HG03442 (cell line): Measurements from ENCODE around the gene RECQL5.
A peak's percentile ranks its signal among the peaks of the same experiment; 100 is the strongest.

Experiments
- ATAC-seq: cut with Tn5 transposase; IDR thresholded peaks from one replicate; pipeline ENCODE4 v1.9.1; 2021; ENCODE audit warnings: mild to moderate bottlenecking, moderate library complexity; ENCODE audit not compliant: unreplicated experiment

RECQL5 gene

DNA sequence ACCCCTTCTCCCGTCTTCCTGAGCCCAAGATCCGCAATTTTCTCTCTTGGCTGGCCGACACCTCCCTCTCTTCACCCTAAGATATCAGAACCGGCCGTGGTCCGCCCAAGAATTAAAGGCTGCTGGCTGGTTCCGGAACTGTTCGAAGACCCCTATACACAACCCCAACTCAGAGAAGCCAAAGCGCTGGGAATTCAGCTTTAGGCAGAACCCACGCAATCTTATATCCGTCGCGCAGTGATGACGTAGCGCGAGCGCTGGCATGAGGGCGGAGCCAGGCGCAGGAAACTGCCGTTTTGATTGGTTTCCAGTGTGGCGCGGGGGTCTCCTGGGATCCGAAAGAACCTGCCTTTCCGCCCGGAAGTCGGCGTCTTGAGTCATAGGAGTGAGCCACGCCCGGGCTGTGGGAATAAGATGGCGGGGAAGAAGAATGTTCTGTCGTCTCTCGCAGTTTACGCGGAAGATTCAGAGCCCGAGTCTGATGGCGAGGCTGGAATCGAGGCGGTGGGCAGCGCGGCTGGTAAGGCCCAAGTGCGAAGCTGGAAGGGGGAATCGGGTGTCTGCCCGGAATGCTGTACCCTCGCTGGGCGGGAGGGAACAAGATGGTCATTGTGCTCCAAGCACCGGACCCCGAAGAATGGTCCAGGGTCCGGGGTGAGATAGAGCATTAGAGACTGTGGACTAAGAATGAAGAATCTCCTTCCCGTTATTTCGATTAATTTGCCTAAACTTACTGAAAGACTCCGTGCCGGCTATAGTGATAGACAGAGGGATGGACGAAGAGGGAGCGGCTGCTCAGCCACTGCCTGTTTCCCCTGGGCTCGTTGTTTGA lies at the start of gene RECQL5, which contains the start of gene SAP30BP:
RECQL5 (minus strand) TSS at position 196 of the 832 bp plus-strand sequence. CDS start 597 bp downstream, outside the sequence.
SAP30BP (plus strand) TSS at position 380 of the 832 bp plus-strand sequence; CDS start at position 415, 35 bp downstream.
- ATAC-seq = peak; percentile 79

DNA sequence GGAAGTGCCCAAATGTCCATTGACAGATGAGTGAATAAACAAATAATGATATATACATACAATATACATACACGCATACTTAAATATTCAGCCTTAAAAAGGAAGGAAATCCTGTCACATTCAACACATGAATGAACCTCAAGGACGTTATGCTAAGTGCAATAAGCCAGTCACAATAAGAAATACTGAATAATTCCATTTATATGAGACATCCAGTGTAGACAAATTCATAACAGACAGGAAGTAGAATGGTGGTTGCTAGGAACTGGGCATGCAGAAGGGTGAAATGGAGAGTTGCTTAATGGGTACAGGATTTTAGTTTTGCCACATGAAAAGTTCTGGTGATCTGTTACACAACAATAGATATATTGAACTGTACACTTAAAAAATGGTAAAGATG lies 45.5 kb upstream of the RECQL5 start:
- ATAC-seq = no peak

DNA sequence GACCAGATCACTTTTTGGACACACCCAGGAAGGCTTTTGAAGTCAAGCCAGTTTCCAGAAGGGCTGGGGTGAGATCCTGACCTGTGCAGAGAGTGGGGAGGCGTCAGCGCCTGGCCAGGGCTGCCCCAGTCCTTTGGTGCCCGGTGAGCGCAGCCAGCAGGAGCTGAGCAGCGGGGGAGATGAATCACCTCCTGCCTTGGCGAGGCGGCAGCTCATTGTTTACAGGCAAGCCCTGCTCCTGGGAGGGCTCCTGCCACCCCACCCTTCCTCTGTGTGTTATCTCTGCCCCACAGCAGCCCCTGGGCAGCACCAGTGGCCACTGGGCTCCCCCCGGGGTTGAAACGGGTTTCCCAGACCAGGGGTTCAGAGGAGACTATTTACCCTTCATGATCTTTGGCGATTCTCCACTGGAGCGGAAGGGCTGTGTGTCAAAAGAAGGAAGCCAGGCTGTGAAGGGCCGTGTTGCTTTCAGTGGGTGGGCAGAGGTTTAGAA lies 40.2 kb upstream of the RECQL5 start:
- ATAC-seq = no peak

DNA sequence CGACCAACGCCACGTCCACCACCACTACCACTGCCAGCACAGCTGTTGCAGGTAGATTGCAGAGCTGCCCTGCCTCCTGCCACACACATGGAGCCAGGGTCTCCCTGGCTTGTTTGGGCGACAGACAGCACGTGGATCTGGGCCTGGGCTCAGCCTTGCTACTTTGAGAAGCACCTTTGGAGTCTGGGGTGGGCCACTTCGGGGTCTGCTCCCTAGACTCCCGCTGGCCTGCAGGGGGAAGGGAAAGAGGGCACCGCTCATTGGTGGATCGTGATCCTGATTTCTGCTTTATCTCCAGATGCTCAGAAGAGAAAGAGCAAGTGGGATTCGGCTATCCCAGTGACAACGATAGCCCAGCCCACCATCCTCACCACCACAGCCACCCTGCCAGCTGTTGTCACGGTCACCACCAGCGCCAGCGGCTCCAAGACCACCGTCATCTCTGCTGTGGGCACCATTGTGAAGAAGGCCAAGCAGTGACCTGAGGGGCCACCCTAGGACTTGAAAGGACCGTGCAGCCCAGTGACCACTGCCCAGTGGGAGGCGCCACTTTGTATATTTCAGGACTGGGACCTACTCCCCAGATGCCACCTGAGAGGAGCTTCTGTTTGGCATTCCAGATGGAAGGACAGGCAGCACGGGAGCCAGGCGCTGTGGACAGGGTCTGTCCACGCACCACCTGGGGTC lies 39.2 kb upstream of the RECQL5 start:
- no peak for ATAC-seq

DNA sequence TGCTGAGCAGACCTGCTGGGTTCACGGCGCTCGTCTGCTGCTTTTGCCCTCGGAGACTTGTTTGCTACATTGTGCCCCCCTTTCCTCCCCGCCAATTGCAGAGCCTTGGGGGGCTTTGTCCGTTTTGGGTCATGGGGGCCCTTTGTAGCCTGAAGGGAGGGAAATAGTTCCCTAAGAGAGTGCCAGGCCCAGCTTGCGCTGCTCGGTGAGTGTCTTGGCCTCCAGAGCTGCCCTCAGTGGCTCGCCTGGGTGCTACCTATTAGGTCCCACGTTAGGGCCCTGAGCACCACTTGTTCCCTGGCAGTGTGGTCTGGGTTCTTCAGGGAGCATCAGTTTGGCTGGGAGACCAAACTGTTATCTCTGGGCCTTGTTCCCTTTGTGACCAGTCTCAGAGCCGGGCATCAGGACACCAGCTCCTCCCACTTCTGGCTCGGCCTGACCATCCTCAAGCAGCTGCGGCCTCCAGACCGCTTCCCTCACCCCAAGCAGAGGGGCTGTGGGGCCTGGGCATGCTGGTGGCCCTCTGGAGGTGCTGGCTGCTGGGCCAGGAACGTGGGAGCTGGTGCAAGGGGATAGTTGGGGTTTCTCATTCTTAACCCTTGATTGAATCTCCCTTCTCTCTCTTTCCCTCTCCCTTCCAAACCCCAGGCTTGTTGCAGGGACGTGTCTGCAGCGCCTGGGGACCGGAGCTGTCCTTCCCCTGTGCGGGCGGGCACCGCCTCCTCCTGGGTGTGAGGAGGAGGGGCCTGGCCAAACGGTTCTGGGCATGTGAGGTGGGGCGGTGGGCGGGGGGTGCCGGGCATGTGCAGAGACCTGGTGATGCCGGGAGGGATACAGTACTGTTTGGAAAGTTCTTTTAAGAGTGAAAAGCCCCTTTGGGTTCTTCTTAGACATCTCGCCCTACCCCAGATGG lies 38.3 kb upstream of the RECQL5 start:
- no peak for ATAC-seq

DNA sequence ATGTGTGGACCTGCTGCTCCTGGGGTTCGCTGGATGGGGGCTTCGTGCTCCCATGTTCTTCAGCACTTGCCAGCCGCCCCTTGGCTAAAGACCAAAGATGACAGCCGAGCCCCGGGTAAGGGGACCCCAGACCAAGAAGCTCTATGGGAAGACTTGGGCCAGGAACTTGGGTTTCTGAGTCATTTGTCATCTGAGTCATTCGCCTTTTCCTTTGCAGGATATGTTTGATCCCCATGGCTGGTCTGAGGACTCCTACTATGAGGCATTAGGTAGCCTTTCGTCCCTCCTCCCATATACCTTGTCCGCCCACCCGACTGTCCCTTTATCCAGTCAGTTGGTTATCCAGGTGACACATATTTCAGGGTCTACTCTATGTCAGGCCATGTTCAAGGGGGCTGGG lies 36.6 kb upstream of the RECQL5 start:
- ATAC-seq = no peak

DNA sequence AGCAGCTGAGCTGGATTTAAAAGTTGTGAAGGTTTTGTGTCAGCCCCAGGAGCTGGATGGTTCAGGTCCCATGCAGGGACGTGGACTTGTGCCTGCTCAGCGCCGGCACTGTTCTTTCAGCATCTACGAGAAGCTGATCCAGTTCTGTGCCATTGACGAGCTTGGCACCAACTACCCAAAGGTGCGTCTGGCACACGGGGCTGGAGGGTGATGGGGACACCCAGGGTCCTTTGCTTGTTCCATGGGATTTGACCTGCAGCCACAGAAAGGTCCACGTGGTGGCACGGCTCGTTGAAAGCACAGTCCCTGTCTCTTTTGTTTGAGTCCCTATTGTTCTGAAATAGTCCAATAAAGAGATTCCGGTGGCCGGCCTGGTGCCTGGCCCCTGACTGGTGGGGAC lies 36.2 kb upstream of the RECQL5 start:
- no peak for ATAC-seq

DNA sequence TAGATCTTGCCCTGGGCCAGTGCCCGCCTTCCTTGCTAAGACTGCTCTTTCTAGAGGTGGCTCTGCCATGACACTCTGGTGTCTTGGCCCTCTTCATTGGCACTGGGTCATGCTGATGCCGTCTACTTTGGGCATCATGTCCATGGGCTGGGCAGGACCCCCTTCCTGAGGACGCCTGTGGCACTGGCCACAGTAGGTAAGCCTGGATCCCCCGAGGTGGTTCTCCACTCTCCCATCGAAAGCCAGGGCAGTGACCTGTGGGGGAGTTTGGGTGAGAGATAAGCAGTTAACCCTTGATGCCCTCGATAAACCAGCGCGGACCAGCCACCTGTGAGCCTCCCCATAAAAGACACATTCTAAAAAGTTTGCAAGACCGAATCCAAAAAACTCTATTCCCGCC lies 34.3 kb upstream of the RECQL5 start:
- ATAC-seq = no peak

DNA sequence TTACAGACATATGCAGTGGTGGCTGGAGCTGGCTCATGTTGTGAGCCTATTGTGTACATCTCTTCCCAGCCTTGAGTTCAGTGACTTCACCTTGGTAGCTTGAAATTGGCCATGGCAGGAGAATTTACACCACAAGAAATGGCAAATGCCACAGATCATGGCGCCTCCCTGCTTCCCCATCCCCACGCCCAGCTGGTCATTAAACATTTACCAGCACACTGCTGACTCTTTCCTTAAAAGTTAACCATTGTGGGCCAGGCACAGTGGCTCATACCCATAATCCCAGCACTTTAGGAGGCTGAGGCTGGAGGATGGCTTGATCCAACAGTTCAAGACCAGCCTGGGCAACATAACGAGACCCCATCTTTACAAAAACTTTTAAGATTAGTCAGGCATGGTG lies 31.7 kb upstream of the RECQL5 start:
- ATAC-seq = no peak

DNA sequence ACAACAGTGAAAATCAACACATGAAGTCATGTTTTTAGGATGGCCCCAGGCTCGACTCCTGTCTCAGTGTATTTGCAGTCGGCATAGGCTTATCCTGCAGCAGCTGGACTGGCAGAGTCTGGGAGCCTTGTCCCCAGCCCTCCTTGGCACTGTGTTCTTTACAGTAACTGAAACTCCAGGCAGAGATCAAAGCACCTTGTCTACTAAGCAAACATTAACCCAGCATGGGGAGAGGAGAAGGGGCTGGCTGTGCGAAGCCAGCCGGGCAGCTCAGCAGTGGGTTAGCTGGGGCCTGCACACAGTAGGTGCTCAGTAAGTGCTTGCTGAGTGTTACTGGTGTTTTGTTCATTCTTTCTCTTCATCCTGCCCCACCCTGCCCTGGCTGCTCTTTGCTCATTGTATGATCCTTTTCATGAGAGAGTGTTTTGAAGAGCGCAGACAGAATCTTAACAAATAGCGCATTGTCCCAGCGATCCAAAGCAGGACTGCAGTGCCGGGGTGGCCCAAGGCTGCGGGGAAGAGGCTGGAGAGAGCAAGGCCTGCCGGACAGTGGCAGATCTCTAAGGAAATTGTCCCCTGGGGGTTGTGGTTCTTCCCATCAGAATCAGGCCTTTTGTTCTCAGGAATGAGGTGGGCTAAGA lies 30.8 kb upstream of the RECQL5 start:
- no peak for ATAC-seq

DNA sequence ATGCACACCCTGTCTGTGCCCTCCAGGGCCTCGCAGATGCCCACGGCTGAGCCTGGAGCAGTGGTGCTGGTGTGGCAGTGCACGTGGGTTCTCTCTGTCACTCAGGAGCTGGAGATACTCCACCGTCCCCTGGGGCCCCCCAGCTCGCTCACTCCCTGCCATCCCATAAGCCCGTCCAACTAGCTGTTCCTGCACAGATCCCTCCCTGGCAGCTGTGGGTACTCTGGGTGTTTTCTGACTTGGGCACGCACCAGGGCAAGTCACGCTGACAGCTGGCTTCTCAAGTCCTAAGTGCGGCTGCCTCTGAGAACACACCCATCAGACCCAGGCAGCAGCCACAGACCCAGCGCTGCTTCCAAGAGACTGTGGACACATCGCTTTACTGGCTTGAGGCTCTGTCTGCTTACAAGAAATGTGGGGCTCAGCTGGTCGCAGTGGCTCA lies 28.9 kb upstream of the RECQL5 start:
- ATAC-seq = no peak

DNA sequence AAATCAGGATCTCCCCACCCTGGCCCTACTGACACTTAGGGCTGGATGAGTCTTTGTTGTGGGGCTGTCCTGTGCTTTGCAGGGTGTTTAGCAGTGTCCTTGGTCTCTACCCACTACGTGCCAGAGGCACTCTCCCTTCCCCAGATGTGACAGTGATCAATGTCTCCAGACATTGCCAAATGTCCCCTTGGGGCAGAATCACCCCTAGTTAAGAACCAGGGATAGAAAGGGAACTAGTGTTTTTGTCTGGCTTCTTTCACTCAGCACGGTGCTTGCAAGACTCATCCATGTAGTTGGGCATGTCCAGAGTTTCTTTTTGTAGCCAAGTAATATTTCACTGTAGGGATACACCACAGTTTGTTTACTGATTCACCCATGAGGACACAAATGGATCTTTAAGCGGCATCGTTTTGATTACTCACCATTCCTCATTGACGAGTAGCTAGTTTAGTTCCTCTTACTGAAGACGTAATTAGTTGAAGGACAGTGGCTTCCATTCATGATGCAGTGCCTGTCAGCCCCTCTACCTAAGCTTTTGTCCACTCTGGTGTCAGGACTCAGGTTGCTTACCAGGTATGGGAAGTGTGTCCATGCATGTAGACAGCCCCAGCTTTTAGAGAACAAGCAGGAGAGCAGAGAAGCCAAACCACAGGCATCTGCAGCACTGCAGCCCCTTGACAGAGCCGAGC lies 28.3 kb upstream of the RECQL5 start:
- ATAC-seq = no peak

DNA sequence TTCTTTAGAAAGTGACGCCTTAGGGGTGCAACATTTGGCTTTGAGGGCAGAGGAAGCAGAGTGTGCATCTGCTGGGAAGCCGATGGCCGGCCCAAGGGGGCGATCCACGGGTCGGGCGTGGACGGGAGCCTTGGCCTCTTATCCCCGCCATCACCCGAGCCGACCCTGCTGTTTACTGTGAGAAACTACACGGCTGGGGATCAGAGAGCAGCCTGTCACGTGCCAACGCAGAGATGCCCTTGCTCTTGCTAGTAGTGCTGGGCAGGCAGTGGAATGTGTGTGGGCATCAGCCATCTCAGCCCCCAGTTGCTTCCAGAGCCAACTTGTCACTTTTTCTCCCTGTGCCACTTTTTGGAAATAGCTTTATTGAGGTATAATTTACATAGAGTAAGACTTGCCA lies 27.6 kb upstream of the RECQL5 start:
- ATAC-seq = no peak

DNA sequence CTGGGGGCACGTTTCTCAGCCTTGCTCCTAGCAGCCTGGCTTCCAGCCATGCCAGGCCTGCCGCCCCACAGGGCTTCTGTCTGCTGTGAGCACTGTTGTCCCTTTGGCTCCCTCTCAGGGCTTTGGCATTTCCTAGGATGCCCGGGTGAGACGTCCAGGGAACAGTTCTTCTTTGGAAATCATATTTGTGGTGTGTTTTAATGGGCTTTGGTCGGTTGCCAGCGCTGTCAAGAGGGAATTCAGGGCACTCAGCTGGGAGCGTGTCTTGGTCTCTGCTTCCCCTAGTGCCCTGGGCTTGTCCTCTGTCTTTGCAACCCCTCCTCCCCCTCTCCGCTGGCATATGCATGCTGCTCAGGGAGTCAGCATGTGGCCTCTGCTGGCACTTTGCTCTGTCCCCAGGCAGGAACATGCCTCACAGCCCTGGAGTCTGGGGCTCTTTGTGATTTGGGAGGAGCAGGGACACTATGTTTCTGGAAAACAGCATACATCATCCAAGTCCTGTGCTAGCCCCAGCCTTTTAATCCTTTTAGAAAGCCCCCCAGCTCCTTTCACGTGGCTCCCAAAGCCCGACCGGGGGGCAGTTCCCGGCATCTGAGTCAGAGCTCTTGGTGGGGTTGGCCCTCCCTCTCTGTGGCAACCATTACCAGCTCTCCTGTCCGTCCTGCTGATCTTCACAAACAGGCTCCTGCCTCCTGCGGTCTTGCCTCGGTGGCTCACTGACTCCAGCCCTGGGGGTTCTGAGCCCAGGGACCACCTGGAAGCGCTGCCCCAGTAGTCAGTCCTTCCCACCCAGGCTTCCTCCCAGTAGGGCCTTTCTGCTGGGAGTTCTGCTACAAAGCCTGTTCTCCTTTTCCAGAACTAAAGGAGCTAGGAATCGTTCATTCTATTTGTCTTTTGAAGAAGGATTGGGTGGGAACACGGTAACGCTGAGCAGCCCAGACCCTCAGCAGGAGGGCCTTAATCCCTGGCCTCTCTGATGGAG lies 26.8 kb upstream of the RECQL5 start:
- ATAC-seq = no peak

DNA sequence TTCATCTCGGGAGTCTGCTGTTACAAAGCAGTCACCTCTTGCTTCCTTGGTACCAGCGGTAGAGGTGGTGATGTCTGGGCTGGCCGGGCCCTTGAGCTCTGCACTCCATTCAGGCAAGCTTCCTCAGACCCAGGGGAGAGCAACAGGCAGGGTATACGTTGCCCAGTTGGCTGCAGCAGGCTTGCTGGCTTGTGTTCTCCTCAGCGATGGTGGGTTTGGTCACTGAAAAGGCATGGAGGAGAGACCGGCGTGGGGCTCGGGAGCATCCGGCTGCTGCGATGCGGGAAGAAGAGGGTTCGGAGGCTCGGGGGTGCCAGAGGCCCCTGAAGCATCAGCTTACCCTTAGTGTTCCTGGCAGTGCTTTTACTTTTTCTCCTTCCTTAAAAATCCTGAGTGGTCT lies 26.0 kb upstream of the RECQL5 start:
- ATAC-seq = no peak

DNA sequence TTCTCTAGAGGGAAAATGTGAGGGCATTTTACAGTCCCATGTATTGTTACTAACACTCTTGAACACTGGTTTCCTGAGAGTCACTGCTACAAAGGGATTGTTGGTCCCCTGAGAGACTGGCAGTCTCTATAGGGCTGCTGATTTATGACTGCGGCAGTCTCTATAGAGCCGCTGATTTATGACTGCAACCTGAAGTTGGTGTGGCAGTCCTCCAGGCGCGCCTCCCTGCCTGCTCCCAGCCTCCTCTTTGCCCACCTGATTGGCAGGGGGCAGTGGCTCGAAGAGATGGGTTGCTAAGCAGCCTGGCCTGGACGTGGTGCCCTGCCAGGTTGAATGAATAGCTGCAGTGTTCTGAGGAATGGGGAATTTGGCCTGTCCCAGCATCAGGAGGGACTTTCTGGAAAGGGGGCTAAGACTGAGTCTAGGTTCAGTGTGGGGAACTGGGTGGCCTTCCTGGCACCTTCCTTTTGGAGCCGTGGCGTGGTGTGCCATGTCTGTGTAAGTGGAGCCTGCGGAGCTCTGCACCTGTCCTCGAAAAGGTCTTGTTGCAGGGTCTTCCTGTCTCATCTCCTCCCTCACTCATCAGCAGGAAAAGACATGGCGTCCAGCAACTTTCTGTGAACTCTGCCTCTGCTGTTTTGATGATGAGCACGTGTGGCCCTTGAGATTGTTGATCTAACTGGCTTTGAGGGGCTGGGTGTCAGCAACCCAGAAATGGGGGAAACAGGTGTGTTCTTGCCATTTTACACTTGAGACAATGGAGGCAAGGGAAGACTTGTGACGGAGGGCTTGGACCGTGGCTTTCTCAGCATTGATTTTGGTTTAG lies 25.1 kb upstream of the RECQL5 start:
- ATAC-seq = no peak

DNA sequence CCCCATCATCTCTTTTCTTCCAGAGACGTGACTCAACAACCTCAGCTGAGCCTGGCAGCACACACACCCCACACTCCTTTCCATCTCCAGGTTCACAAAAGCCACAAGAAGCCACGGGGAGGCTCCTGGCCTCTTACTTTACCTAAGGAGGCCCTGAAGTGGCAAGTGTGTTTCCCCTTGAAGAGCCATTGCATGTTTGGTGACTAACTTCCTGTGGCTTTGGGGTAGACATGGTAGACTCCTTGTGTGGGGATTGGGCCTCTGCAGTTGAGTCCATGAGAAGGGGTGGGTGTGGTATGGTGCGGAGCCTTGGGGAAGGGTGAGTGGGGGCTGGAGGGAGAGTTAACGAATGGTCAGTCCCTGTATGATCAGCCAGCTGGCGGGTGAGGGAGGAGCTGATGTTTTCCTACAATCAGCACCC lies 24.4 kb upstream of the RECQL5 start:
- ATAC-seq = no peak

DNA sequence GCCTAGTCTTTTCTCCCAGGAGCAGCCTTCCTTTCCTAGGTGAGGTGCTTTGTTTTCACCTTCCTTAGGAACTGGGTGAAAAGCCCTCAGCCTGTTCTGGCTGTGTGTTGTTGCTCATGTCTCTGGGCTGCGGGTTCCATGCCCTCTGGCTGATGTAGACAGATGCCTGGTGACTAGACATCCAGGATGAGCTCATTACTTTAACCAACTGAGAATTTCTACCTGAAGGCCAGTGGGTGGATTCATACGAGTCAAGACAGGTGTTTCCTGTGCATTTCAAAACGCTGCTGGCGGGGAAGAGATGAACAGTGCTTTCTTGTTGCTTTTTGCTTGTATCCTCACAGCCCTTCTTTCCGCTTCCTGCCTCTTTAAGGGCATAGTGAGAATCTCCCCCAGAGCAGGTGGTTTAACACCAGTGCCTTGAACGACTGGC lies 22.5 kb upstream of the RECQL5 start:
- no peak for ATAC-seq
